DMS153 (cell line): ENCODE results near the gene SND1.

Experiments
- DNase-seq: peaks from one replicate; lab custom pipeline; 2025; lab: John Stamatoyannopoulos, UW

SND1 gene

GRCh38 chr7:128040205-128040604, 388.2 kb downstream of the SND1 start:
- no peak for DNase-seq

- no peak for DNase-seq
Observed at GRCh38 chr7:128041203-128041602, 389.2 kb downstream of the SND1 start.

- no peak for DNase-seq
Observed at GRCh38 chr7:128042012-128042411, 390.0 kb downstream of the SND1 start.

- no peak for DNase-seq
Observed at GRCh38 chr7:128044064-128044463, 392.1 kb downstream of the SND1 start.

- DNase-seq: no peak
Observed at GRCh38 chr7:128045158-128045557, 393.2 kb downstream of the SND1 start.

- DNase-seq: no peak
Observed at GRCh38 chr7:128045766-128046165, 393.8 kb downstream of the SND1 start.

- no peak for DNase-seq
Observed at GRCh38 chr7:128052404-128052803, 400.4 kb downstream of the SND1 start.

- DNase-seq: peak; percentile 50
Observed at GRCh38 chr7:128053023-128053422, 401.0 kb downstream of the SND1 start.

- no peak for DNase-seq
Observed at GRCh38 chr7:128053991-128054390, 402.0 kb downstream of the SND1 start.

- no peak for DNase-seq
Observed at GRCh38 chr7:128054511-128054910, 402.5 kb downstream of the SND1 start.

- no peak for DNase-seq
Observed at GRCh38 chr7:128055637-128056036, 403.6 kb downstream of the SND1 start.

GRCh38 chr7:128056901-128057300, 404.9 kb downstream of the SND1 start:
- DNase-seq: no peak

GRCh38 chr7:128057909-128058308, 405.9 kb downstream of the SND1 start:
- DNase-seq: no peak

GRCh38 chr7:128059143-128059988, 407.4 kb downstream of the SND1 start:
- no peak for DNase-seq

- no peak for DNase-seq
Observed at GRCh38 chr7:128060018-128060417, 408.0 kb downstream of the SND1 start.

GRCh38 chr7:128063088-128063487, 411.1 kb downstream of the SND1 start:
- no peak for DNase-seq

GRCh38 chr7:128065872-128066271, 413.9 kb downstream of the SND1 start:
- DNase-seq: no peak

GRCh38 chr7:128066395-128066794, 414.4 kb downstream of the SND1 start:
- DNase-seq: no peak

- no peak for DNase-seq
Observed at GRCh38 chr7:128066858-128067257, 414.9 kb downstream of the SND1 start.

- no peak for DNase-seq
Observed at GRCh38 chr7:128067983-128068382, 416.0 kb downstream of the SND1 start.

GRCh38 chr7:128068785-128069184, 416.8 kb downstream of the SND1 start:
- DNase-seq: no peak

- no peak for DNase-seq
Observed at GRCh38 chr7:128069373-128070364, 417.7 kb downstream of the SND1 start.

- DNase-seq: no peak
Observed at GRCh38 chr7:128071376-128071775, 419.4 kb downstream of the SND1 start.
